Mesothelial cell of epicardium (in vitro differentiated cells): ENCODE measurements around the gene ALOX15B. TPM values are rescaled to one million over a fixed set of nuclear protein-coding genes. Genes with fewer than 3 reads are reported as not detected.

ENCODE experiments used
- DNase-seq, 2 experiments: peaks; one replicate each; pipeline ENCODE4 v3.0.0; 2021; ENCODE audit warnings: low spot score in 2 of 2; ENCODE audit not compliant: unreplicated experiment in 2 of 2
- H3K27ac Mint-ChIP-seq: 2 replicates; pipeline ENCODE4 v1.8.0; 2021; ENCODE audit warnings: mixed read lengths
- H3K27me3 Mint-ChIP-seq: 2 replicates; pipeline ENCODE4 v1.8.0; 2021; ENCODE audit warnings: low read depth, mixed read lengths
- H3K36me3 Mint-ChIP-seq: 2 replicates; pipeline ENCODE4 v1.8.0; 2021; ENCODE audit warnings: mixed read lengths
- H3K4me1 Mint-ChIP-seq: 2 replicates; pipeline ENCODE4 v1.8.0; 2021; ENCODE audit warnings: mixed read lengths
- H3K4me3 Mint-ChIP-seq: 2 replicates; pipeline ENCODE4 v1.8.0; 2021; ENCODE audit warnings: mild to moderate bottlenecking, moderate library complexity, mixed read lengths
- H3K9me3 Mint-ChIP-seq: 2 replicates; pipeline ENCODE4 v1.8.0; 2021; ENCODE audit warnings: mixed read lengths
- total RNA-seq: library from RNA; stranded (reverse); gene quantifications from 3 replicates; pipeline ENCODE4 v1.2.1, GENCODE V29; 2021
- TF ChIP-seq, protein P1 (sequence below): fragments of 200-600 bp; sonication (generic); IDR thresholded peaks from one replicate; pipeline ENCODE4 v1.5.0; 2021; ENCODE audit warnings: antibody characterized with exemption; ENCODE audit not compliant: unreplicated experiment

The ALOX15B gene
- total RNA-seq, 1 donor from 2014 or later: not detected

DNA sequence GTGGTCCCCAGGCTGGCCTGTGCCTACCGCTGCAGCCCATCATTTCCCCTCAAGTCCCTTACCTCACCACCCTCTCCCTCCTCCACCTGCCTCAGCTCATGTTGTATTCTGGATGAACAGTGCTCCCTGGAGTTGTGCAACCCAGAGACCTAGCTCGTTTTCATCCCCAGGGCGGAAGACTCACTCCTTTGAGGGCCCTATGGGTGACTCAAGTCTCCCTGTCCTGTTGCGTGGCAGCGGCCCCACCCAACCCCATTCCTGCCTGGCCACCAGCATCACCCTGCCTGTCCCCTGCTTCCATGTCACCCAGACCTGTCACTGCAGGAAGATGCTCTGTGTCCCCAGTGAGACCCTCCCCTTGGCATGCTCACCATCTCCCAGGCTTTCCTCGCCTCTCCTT lies 45.4 kb downstream of the ALOX15B start:
- Mint-ChIP-seq H3K4me3 (no peak overlapping the region), H3K27ac (no peak overlapping the region)
- TF ChIP-seq, protein P1, sequence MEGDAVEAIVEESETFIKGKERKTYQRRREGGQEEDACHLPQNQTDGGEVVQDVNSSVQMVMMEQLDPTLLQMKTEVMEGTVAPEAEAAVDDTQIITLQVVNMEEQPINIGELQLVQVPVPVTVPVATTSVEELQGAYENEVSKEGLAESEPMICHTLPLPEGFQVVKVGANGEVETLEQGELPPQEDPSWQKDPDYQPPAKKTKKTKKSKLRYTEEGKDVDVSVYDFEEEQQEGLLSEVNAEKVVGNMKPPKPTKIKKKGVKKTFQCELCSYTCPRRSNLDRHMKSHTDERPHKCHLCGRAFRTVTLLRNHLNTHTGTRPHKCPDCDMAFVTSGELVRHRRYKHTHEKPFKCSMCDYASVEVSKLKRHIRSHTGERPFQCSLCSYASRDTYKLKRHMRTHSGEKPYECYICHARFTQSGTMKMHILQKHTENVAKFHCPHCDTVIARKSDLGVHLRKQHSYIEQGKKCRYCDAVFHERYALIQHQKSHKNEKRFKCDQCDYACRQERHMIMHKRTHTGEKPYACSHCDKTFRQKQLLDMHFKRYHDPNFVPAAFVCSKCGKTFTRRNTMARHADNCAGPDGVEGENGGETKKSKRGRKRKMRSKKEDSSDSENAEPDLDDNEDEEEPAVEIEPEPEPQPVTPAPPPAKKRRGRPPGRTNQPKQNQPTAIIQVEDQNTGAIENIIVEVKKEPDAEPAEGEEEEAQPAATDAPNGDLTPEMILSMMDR: no peak

DNA sequence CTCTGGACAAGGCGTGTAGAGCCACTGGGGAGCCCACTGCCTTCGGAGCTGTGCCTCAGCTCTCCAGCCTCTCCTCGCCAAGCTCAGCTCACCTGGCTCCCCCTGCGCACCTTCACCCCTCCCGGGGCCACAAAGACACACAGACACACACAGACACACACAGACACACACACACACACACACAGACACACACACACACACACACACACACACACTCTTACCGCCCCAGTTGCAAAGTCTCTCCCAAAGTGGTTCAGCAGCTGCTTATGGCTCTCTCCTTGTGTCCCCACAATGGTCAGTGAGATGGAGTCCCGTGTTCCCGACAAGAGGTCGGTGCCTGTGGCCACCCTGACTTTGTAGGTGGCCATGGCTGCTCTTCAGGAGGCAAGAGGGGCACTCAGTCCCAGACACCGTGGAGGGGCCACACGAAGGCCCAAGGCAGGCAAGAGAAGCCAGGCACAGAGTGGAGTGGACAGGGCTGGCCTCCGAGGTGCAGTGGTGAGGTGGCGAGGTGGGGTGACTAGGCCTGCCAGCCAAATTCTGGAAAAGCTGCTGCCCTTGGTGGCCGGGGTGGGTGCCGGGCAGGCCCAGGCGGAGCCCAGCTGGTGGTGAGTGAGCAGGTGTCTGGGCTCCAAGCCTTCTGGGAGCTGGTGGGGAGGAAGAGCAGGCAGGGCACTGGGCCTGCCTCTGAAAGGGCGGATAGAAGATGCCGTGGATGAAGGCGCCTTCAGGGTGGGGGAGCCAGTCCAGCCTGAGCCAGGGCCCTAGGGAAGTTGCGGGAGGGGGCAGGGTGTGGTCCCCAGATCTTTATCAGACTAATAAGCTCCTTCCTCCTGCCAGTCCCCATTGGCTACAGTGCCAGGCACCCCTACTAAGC lies 48.5 kb downstream of the ALOX15B start, which contains the start of gene ALOX12B:
TSS of gene ALOX12B (minus strand) at position 642 of the 877 bp plus-strand sequence. CDS start at position 368, 274 bp downstream.
- H3K27me3 Mint-ChIP-seq: peaks cover 90% of the 10 kb centered on the region
- no peaks in the 10 kb centered on the region for H3K36me3 Mint-ChIP-seq
- TF ChIP-seq, protein P1: no peak
- no peak within 1 kb of the TSS for H3K27ac Mint-ChIP-seq
- no peak within 1 kb of the TSS for H3K4me3 Mint-ChIP-seq
- H3K4me1 Mint-ChIP-seq: no peaks in the 10 kb centered on the region
- no peaks in the 10 kb centered on the region for H3K9me3 Mint-ChIP-seq
- no peak for DNase-seq

More for the DNA sequence above, 45.4 kb downstream of the ALOX15B start:
- DNase-seq: no peak
- H3K36me3 Mint-ChIP-seq: no peaks in the 10 kb centered on the region
- peaks cover 89% of the 10 kb centered on the region for H3K27me3 Mint-ChIP-seq
- H3K9me3 Mint-ChIP-seq: no peaks in the 10 kb centered on the region
- peaks cover 6% of the 10 kb centered on the region for H3K4me1 Mint-ChIP-seq

DNA sequence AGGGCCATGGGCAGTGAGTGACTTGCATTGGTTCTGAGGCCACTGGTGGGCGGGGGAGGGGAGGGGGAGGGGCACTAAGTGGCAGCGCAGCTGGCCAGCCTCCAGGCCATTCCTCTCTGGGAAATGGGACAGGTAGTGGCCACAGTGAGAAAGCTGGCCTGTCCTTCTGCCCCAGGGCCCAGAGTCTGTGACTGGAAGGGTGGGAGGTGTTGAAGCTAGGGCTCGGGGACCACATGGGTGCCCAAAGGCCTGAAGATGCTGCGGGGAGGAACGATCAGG lies 49.0 kb downstream of the ALOX15B start:
- Mint-ChIP-seq H3K9me3 (no peaks in the 10 kb centered on the region), H3K4me1 (no peaks in the 10 kb centered on the region), H3K27ac (no peak overlapping the region), H3K4me3 (no peak overlapping the region), H3K27me3 (peaks cover 90% of the 10 kb centered on the region), H3K36me3 (no peaks in the 10 kb centered on the region)
- no peak for DNase-seq
- TF ChIP-seq, protein P1: no peak

DNA sequence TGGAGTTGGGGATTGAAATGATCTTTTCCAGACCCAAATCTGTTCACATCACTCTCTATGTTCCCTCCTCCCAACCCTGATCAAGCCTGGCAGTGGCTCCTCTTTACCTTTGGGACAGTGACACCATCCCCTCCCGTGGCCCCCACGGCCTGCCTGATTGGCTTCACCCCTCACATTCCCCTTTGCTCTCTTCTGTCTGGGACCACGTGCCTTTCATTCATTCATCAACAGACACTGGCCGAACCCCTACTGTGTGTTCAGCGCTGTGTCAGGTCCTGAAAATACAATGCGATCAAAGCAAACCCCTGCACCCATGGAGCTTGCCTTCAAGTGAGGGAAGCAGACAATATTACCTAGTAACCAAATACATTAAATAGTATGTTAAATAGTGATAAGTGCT lies 50.9 kb downstream of the ALOX15B start:
- TF ChIP-seq, protein P1: no peak
- no peaks in the 10 kb centered on the region for H3K4me1 Mint-ChIP-seq
- H3K27ac Mint-ChIP-seq: no peak overlapping the region
- H3K4me3 Mint-ChIP-seq: no peak overlapping the region
- H3K36me3 Mint-ChIP-seq: no peaks in the 10 kb centered on the region
- H3K27me3 Mint-ChIP-seq: peaks cover 86% of the 10 kb centered on the region
- no peaks in the 10 kb centered on the region for H3K9me3 Mint-ChIP-seq
- no peak for DNase-seq

DNA sequence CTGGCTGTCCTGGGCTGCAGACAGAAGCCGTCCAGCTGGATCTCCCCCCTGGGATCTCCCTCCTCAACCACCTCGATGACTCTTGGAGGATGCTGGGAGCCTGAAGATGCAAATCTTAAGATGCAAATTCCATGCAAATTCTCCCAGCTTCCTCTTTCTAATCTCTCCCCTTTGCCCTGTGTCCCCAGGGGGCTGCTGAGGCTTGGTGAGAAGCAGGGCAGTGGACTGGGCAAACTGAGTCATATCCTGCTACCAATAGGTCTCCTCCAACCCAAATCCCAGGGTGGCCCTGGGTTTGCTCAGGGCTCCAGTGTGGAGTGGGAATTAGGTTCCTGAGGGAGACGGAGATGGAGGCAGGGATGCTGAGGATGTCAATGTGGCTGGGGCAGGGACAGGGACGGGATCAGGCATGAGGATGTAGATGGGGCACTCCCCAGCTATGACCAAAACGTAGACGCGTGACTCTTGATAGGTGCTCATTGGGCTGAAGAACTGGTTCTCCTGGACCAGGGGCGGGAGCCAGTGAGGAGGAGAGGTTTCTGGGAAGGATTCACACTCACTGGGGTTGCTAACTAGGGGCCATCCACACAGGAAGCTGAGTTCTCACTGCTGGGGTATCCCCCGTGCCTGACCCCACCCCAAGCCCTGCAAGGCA lies 52.3 kb downstream of the ALOX15B start:
- no peak for DNase-seq
- peaks cover 89% of the 10 kb centered on the region for H3K27me3 Mint-ChIP-seq
- TF ChIP-seq, protein P1: no peak
- H3K4me1 Mint-ChIP-seq: no peaks in the 10 kb centered on the region
- H3K9me3 Mint-ChIP-seq: no peaks in the 10 kb centered on the region
- no peaks in the 10 kb centered on the region for H3K36me3 Mint-ChIP-seq
- H3K4me3 Mint-ChIP-seq: no peak overlapping the region
- no peak overlapping the region for H3K27ac Mint-ChIP-seq
